Measurements from ENCODE around the gene RXFP2.

DNA sequence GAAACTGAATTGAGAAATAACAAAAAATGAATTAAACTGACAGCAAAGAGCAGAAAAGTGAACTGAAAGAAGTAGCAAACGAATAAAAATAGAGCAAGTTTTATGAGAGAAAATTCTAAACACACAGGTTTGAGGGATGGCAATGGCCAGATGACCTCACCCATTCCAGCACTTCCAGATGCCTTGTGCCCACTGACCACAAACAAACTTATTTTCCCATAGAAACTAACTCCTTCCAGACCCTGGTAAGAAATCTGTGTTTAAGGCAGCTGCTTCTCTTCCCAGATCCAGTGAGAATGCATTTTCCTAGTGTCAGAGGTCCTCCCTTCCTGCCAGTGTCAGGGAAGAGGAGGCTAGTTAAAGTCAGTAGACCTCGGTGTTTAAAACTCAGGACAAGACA, 51.7 kb downstream of the RXFP2 start:
- TF ChIP-seq CTCF (IDR thresholded peaks at IDR 0.05) = no peak
- TF ChIP-seq POLR2A (IDR thresholded peaks at IDR 0.05) = no peak
